GM12892 (cell line): Measurements from ENCODE around the gene RAB3A.

Experiments
- POLR2A ChIP-seq: IDR thresholded peaks from 2 replicates; pipeline ENCODE4 v1.6.1; 2011; ENCODE audit warnings: low read depth, low read length, control low read depth
- POLR2AphosphoS5 ChIP-seq: IDR thresholded peaks from 2 replicates; pipeline ENCODE4 v1.6.1; 2011; ENCODE audit warnings: low read depth, low read length, control low read depth
- TAF1 ChIP-seq: IDR thresholded peaks from 2 replicates; pipeline ENCODE4 v1.6.1; 2011; ENCODE audit warnings: low read depth, mild to moderate bottlenecking, control low read depth, low read length, borderline replicate concordance

- no peak for TF ChIP-seq POLR2A
- no peak for TF ChIP-seq TAF1
- TF ChIP-seq POLR2AphosphoS5: no peak
Measured at GRCh38 chr19:18233224-18233825, 29.5 kb upstream of the RAB3A start.
